DOHH2 (cell line): ENCODE measurements around the gene LYZ.
"Not testable (repeated sequence)": the region's sequence is repeated elsewhere in the genome, so short reads cannot be mapped to it uniquely, and the experiment has no call there.

Experiments used
- EZH2phosphoT487 ChIP-seq: fragments of 200-600 bp; sonication (generic); IDR thresholded peaks from 2 replicates; pipeline ENCODE4 v1.6.1; 2017; ENCODE audit warnings: borderline replicate concordance, mild to moderate bottlenecking, antibody characterized with exemption, low read length, moderate library complexity, mixed read lengths
- TF ChIP-seq, protein P1 (sequence below): fragments of 200-600 bp; sonication (generic); IDR thresholded peaks from one replicate; pipeline ENCODE4 v1.5.1; 2014; ENCODE audit warnings: antibody characterized with exemption, mild to moderate bottlenecking, low read depth, low read length; ENCODE audit not compliant: poor library complexity, severe bottlenecking

- TF ChIP-seq, protein P1, sequence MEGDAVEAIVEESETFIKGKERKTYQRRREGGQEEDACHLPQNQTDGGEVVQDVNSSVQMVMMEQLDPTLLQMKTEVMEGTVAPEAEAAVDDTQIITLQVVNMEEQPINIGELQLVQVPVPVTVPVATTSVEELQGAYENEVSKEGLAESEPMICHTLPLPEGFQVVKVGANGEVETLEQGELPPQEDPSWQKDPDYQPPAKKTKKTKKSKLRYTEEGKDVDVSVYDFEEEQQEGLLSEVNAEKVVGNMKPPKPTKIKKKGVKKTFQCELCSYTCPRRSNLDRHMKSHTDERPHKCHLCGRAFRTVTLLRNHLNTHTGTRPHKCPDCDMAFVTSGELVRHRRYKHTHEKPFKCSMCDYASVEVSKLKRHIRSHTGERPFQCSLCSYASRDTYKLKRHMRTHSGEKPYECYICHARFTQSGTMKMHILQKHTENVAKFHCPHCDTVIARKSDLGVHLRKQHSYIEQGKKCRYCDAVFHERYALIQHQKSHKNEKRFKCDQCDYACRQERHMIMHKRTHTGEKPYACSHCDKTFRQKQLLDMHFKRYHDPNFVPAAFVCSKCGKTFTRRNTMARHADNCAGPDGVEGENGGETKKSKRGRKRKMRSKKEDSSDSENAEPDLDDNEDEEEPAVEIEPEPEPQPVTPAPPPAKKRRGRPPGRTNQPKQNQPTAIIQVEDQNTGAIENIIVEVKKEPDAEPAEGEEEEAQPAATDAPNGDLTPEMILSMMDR = not testable (repeated sequence)
- not testable (repeated sequence) for TF ChIP-seq EZH2phosphoT487
Measured at GRCh38 chr12:69317233-69317632, 30.9 kb upstream of the LYZ start.
